ENCODE data around the gene PLEKHN1.
"Not testable (repeated sequence)": the region's sequence is repeated elsewhere in the genome, so short reads cannot be mapped to it uniquely, and the experiment has no call there.

The PLEKHN1 gene

GRCh38 chr1:971751-972506 is 5.6 kb downstream of the PLEKHN1 start:
- 84 to 86% methylated on average over 26 to 31 of the region's 34 CpGs for WGBS, 2 experiments (ENCODE audit: insufficient coverage in 2 of 2)
- peaks cover 3% of the 10 kb centered on the region for H3K4me1 ChIP-seq (ENCODE audit: control insufficient read depth, insufficient read depth, low read length, poor library complexity, severe bottlenecking)
- no peaks in the 10 kb centered on the region for H3K9me3 ChIP-seq (ENCODE audit: control insufficient read depth, low read length)
- no peak overlapping the region for H3K27ac ChIP-seq (ENCODE audit: low read depth, low read length, severe bottlenecking)
- H3K36me3 ChIP-seq (ENCODE audit: control insufficient read depth, insufficient read depth, low read length): no peaks in the 10 kb centered on the region
- no peak overlapping the region for H3K4me3 ChIP-seq (ENCODE audit: extremely low read depth, insufficient read depth, low read length, poor library complexity, severe bottlenecking)

- no peak overlapping the region for H3K4me3 ChIP-seq (ENCODE audit: extremely low read depth, insufficient read depth, low read length, poor library complexity, severe bottlenecking)
- no peak overlapping the region for H3K27ac ChIP-seq (ENCODE audit: low read depth, low read length, severe bottlenecking)
- 84 to 86% methylated on average over 22 to 24 of the region's 28 CpGs for WGBS, 2 experiments (ENCODE audit: insufficient coverage in 2 of 2)
- no peaks in the 10 kb centered on the region for H3K9me3 ChIP-seq (ENCODE audit: control insufficient read depth, low read length)
- H3K4me1 ChIP-seq (ENCODE audit: control insufficient read depth, insufficient read depth, low read length, poor library complexity, severe bottlenecking): no peaks in the 10 kb centered on the region
- no peaks in the 10 kb centered on the region for H3K36me3 ChIP-seq (ENCODE audit: control insufficient read depth, insufficient read depth, low read length)
Observed at GRCh38 chr1:972726-973458, 6.6 kb downstream of the PLEKHN1 start.

- Histone ChIP-seq H3K9me3 (ENCODE audit: control insufficient read depth, low read length) (no peaks in the 10 kb centered on the region), H3K36me3 (ENCODE audit: control insufficient read depth, insufficient read depth, low read length) (no peaks in the 10 kb centered on the region), H3K27ac (ENCODE audit: low read depth, low read length, severe bottlenecking) (no peak overlapping the region), H3K4me1 (ENCODE audit: control insufficient read depth, insufficient read depth, low read length, poor library complexity, severe bottlenecking) (no peaks in the 10 kb centered on the region), H3K4me3 (ENCODE audit: extremely low read depth, insufficient read depth, low read length, poor library complexity, severe bottlenecking) (no peak overlapping the region)
- WGBS, 2 experiments (ENCODE audit: insufficient coverage in 2 of 2): 75 to 79% methylated on average over 10 to 21 of the region's 28 CpGs
Observed at GRCh38 chr1:973459-974292, 7.4 kb downstream of the PLEKHN1 start.

DNA sequence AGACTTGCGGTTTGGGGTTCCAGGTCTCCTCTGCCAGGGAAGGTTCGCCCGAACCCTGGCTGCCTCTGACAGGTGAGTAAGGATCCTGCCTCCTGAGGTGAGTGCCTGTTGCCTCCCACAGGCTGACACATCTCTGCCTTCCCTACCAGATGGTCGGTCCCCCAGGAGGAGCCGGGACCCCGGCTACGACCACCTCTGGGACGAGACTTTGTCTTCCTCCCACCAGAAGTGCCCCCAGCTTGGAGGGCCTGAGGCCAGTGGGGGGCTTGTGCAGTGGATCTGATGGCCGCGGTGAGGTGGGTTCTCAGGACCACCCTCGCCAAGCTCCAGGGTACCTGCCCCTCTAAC is 8.0 kb downstream of the PLEKHN1 start:
- no peaks in the 10 kb centered on the region for H3K4me1 ChIP-seq (ENCODE audit: control insufficient read depth, insufficient read depth, low read length, poor library complexity, severe bottlenecking)
- no peaks in the 10 kb centered on the region for H3K9me3 ChIP-seq (ENCODE audit: control insufficient read depth, low read length)
- H3K36me3 ChIP-seq (ENCODE audit: control insufficient read depth, insufficient read depth, low read length): no peaks in the 10 kb centered on the region
- H3K4me3 ChIP-seq (ENCODE audit: extremely low read depth, insufficient read depth, low read length, poor library complexity, severe bottlenecking): no peak overlapping the region
- 92% methylated on average over 3 of the region's 11 CpGs; no CpG with 5 or more reads in 1 of the 2 experiments for WGBS, 2 experiments (ENCODE audit: insufficient coverage in 2 of 2)
- H3K27ac ChIP-seq (ENCODE audit: low read depth, low read length, severe bottlenecking): no peak overlapping the region

DNA sequence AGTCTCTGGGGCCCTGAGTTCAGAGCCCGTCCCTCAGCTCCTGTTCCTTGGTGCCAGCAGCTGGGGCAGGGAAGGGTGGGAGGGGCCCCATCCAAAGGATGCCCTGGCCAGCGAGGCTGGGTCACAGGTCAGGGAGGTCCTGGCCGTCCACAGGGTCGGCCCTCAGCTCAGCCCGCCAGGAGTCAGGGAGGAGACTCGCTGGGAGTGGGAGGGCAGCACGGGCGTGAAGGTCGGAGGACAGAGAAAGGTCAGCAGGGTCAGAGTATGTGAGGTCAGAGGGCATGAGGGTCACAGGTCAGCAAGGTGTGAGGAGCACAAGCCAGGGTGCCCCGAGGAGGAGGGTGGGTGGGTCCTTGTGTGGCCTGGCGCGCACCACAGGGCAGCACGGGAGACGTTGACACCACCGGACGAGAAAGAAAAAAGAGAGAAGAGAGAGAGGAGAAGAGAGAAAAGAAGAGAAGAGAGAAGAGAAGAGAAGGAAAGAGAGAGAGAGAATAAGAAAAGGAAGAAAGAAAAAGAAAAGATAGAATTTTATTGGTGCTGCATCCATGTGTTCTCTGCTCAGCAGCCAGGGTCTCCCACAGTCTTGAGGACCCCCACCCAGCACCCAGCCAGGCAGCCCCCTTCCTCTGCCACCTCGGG is 8.5 kb downstream of the PLEKHN1 start:
- H3K4me3 ChIP-seq (ENCODE audit: extremely low read depth, insufficient read depth, low read length, poor library complexity, severe bottlenecking): no peak overlapping the region
- no peak overlapping the region for H3K27ac ChIP-seq (ENCODE audit: low read depth, low read length, severe bottlenecking)
- H3K4me1 ChIP-seq (ENCODE audit: control insufficient read depth, insufficient read depth, low read length, poor library complexity, severe bottlenecking): no peaks in the 10 kb centered on the region
- H3K9me3 ChIP-seq (ENCODE audit: control insufficient read depth, low read length): no peaks in the 10 kb centered on the region
- no peaks in the 10 kb centered on the region for H3K36me3 ChIP-seq (ENCODE audit: control insufficient read depth, insufficient read depth, low read length)
- WGBS, 2 experiments (ENCODE audit: insufficient coverage in 2 of 2): 79 to 83% methylated on average over 17 of the region's 17 CpGs

- Histone ChIP-seq H3K9me3 (ENCODE audit: control insufficient read depth, low read length) (no peaks in the 10 kb centered on the region), H3K27ac (ENCODE audit: low read depth, low read length, severe bottlenecking) (no peak overlapping the region), H3K36me3 (ENCODE audit: control insufficient read depth, insufficient read depth, low read length) (no peaks in the 10 kb centered on the region), H3K4me3 (ENCODE audit: extremely low read depth, insufficient read depth, low read length, poor library complexity, severe bottlenecking) (no peak overlapping the region), H3K4me1 (ENCODE audit: control insufficient read depth, insufficient read depth, low read length, poor library complexity, severe bottlenecking) (no peaks in the 10 kb centered on the region)
- 66 to 73% methylated on average over 9 of the region's 9 CpGs for WGBS, 2 experiments (ENCODE audit: insufficient coverage in 2 of 2)
Observed at GRCh38 chr1:975365-975764, 9.1 kb downstream of the PLEKHN1 start.

- Histone ChIP-seq H3K4me3 (ENCODE audit: extremely low read depth, insufficient read depth, low read length, poor library complexity, severe bottlenecking) (no peak overlapping the region), H3K4me1 (ENCODE audit: control insufficient read depth, insufficient read depth, low read length, poor library complexity, severe bottlenecking) (no peaks in the 10 kb centered on the region), H3K36me3 (ENCODE audit: control insufficient read depth, insufficient read depth, low read length) (no peaks in the 10 kb centered on the region), H3K27ac (ENCODE audit: low read depth, low read length, severe bottlenecking) (no peak overlapping the region), H3K9me3 (ENCODE audit: control insufficient read depth, low read length) (no peaks in the 10 kb centered on the region)
- WGBS, 2 experiments (ENCODE audit: insufficient coverage in 2 of 2): 14 to 15% methylated on average over 26 to 34 of the region's 40 CpGs
Observed at GRCh38 chr1:975896-976683, 9.8 kb downstream of the PLEKHN1 start.

DNA sequence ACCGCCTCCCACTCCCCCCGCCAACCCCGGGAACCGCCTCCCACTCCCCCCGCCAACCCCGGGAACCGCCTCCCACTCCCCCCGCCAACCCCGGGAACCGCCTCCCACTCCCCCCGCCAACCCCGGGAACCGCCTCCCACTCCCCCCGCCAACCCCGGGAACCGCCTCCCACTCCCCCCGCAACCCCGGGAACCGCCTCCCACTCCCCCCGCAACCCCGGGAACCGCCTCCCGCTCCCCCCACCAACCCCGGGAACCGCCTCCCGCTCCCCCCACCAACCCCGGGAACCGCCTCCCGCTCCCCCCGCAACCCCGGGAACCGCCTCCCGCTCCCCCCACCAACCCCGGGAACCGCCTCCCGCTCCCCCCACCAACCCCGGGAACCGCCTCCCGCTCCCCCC is 10.5 kb downstream of the PLEKHN1 start:
- H3K27ac ChIP-seq (ENCODE audit: low read depth, low read length, severe bottlenecking); H3K36me3 ChIP-seq (ENCODE audit: control insufficient read depth, insufficient read depth, low read length); H3K4me3 ChIP-seq (ENCODE audit: extremely low read depth, insufficient read depth, low read length, poor library complexity, severe bottlenecking); H3K9me3 ChIP-seq (ENCODE audit: control insufficient read depth, low read length); H3K4me1 ChIP-seq (ENCODE audit: control insufficient read depth, insufficient read depth, low read length, poor library complexity, severe bottlenecking): not testable (repeated sequence)
- WGBS, 2 experiments (ENCODE audit: insufficient coverage in 2 of 2): no CpG with 5 or more reads among the region's 39 CpGs

- no peak overlapping the region for H3K4me3 ChIP-seq (ENCODE audit: extremely low read depth, insufficient read depth, low read length, poor library complexity, severe bottlenecking)
- H3K36me3 ChIP-seq (ENCODE audit: control insufficient read depth, insufficient read depth, low read length): no peaks in the 10 kb centered on the region
- no peak overlapping the region for H3K27ac ChIP-seq (ENCODE audit: low read depth, low read length, severe bottlenecking)
- 86 to 91% methylated on average over 35 to 41 of the region's 44 CpGs for WGBS, 2 experiments (ENCODE audit: insufficient coverage in 2 of 2)
- no peaks in the 10 kb centered on the region for H3K4me1 ChIP-seq (ENCODE audit: control insufficient read depth, insufficient read depth, low read length, poor library complexity, severe bottlenecking)
- no peaks in the 10 kb centered on the region for H3K9me3 ChIP-seq (ENCODE audit: control insufficient read depth, low read length)
Observed at GRCh38 chr1:978069-978834, 12.0 kb downstream of the PLEKHN1 start.
